ENCODE measurements around the gene AQP12B.

The AQP12B gene

GRCh38 chr2:240632306-240632721 lies 50.4 kb downstream of the AQP12B start:
- DNase-seq (ENCODE audit: low read depth in 2 of 2): no peak

GRCh38 chr2:240631548-240632305 lies 51.0 kb downstream of the AQP12B start:
- DNase-seq (ENCODE audit: low read depth in 2 of 2): no peak

GRCh38 chr2:240630771-240631547 lies 51.7 kb downstream of the AQP12B start:
- no peak for DNase-seq (ENCODE audit: low read depth in 2 of 2)

- no peak for DNase-seq (ENCODE audit: low read depth in 2 of 2)
These were observed 52.5 kb downstream of the AQP12B start for GRCh38 chr2:240629968-240630770.

- no peak for DNase-seq (ENCODE audit: low read depth in 2 of 2)
These were observed 53.1 kb downstream of the AQP12B start for GRCh38 chr2:240629619-240629967.

- DNase-seq (ENCODE audit: low read depth in 2 of 2): no peak
These were observed 53.7 kb downstream of the AQP12B start for GRCh38 chr2:240628808-240629618.

- no peak for DNase-seq (ENCODE audit: low read depth in 2 of 2)
These were observed 54.2 kb downstream of the AQP12B start for GRCh38 chr2:240628507-240628807.

- DNase-seq (ENCODE audit: low read depth in 2 of 2): no peak
These were observed 54.8 kb downstream of the AQP12B start for GRCh38 chr2:240627736-240628506.

GRCh38 chr2:240626531-240627300 lies 56.0 kb downstream of the AQP12B start:
- no peak for DNase-seq (ENCODE audit: low read depth in 2 of 2)
